ENCODE results near the gene DCUN1D1.

Gene DCUN1D1

GRCh38 chr3:182935803-182936202 lies 44.5 kb downstream of the DCUN1D1 start:
- no peak for DNase-seq

GRCh38 chr3:182925944-182926337 lies 54.4 kb downstream of the DCUN1D1 start:
- DNase-seq: no peak

GRCh38 chr3:182925330-182925943 lies 54.9 kb downstream of the DCUN1D1 start:
- DNase-seq: no peak

- no peak for DNase-seq
These were observed 58.5 kb downstream of the DCUN1D1 start for GRCh38 chr3:182921665-182922355.

- DNase-seq: no peak
These were observed 59.7 kb downstream of the DCUN1D1 start for GRCh38 chr3:182920515-182921084.

DNA sequence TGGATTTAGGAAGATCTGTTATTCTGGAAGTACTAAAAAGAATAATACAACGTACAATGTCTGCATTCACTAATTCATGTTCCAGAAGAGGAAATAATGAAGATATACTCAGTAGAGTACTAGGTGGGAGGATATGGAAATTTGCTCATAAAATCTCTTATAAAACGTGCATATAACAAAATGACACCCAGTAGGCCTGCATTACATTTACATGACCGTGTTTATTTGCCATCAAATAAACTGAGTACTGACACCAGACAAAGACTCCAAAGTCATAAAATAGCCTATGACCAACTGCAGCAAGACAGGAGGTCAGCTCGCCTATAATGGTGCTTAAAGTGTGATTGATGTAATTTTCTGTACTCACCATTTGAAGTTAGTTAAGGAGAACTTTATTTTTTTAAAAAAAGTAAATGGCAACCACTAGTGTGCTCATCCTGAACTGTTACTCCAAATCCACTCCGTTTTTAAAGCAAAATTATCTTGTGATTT lies 60.4 kb downstream of the DCUN1D1 start:
- no peak for DNase-seq

- DNase-seq: no peak
These were observed 63.2 kb downstream of the DCUN1D1 start for GRCh38 chr3:182917134-182917533.

DNA sequence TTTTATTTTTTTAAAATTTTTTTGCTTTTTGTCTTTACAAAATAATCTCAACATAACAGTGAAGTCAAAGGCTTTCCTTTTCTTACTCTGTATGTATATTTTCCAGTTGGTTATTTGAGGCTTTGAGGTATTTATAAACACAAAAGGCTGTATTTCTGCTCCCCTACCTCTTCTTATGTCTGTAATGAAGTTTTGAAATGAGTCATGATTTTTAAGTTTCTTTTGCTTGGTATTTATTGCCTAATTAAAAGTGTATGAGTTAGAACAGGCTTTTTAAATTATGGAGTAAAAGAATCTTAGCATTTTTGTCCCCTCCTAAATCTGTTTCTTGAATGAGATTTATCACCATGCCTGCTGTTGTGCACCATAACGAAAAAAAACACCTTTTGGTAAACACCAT lies 66.0 kb downstream of the DCUN1D1 start:
- no peak for DNase-seq

- no peak for DNase-seq
These were observed 66.4 kb downstream of the DCUN1D1 start for GRCh38 chr3:182913889-182914288.

DNA sequence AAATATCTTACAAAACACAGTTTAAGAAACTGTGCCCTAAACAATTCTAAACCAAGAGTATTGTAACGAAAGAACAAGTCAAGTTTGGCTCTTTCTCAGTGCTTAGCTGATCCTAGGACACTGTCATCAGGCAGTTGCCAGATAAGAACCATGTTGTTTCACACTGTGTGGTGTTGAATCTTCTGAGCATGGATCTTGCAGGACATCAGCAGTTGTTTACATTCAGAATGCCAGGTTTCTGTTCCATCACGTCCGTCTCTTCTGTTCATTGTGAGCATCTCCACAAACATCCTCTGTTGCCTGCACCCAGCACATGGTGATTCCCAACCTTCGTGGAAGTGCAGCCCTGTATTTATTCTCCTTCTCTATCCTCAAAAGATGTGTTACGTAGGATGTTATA lies 67.9 kb downstream of the DCUN1D1 start:
- DNase-seq: no peak

GRCh38 chr3:182911782-182912111 lies 68.6 kb downstream of the DCUN1D1 start:
- no peak for DNase-seq

- no peak for DNase-seq
These were observed 69.2 kb downstream of the DCUN1D1 start for GRCh38 chr3:182910936-182911781.

- no peak for DNase-seq
These were observed 70.9 kb downstream of the DCUN1D1 start for GRCh38 chr3:182909318-182910040.

- no peak for DNase-seq
These were observed 71.9 kb downstream of the DCUN1D1 start for GRCh38 chr3:182908471-182908870.

DNA sequence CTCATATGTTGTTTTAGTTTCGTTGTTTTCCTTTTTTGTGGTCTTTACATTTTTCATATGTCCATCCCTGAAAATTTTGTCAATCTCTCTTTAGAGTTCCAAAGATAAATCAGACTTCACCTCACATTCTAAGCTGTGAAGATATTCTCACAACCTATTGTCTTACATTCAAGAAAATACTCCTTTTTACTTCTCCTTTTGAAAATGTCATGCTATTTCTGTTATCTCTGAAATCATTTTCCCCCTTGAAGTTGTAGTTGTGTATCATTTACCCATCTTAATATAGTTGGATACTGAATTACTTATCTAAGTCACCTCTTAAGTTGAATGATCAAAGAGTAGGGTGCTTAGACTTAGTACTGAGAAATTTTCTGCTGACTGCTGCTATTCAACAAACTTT lies 74.3 kb downstream of the DCUN1D1 start:
- no peak for DNase-seq

- no peak for DNase-seq
These were observed 74.7 kb downstream of the DCUN1D1 start for GRCh38 chr3:182905623-182906022.

DNA sequence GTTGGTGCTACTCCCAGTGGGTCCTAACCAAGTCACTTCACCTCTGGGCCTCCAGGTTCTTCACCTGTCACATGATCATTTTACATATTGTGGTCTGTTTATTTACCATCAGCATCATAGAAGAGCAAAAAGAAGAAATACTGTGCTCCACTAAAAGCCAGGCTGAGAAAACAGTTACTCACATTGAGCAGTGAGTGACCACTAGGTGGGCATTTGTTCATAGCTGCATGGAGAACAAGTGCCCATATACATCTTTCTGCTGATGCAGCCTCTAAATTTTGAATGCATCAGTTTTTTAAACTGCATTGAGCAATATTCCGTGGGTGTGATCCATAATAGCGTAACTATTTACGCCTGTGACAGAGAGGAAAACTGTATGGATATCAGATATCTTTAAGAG lies 76.2 kb downstream of the DCUN1D1 start:
- no peak for DNase-seq

GRCh38 chr3:182902236-182902635 lies 78.1 kb downstream of the DCUN1D1 start:
- no peak for DNase-seq

DNA sequence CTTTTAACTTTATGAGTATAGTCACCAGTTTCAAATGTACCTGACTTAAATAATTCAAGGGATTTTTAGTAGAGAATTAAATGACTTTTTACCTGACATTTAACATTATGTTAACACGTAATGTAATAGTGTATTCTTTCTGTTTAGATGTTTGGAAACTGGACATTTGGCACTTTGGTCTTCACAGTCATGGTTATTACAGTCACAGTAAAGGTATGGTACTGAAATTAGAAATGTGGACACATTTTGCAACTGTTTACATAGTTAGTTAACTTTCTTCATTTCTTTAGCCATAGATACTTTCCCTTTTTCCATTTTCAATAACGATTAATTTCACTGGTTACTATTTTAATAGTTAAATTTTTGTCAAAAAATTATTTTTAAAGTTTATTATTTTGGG lies 83.8 kb downstream of the DCUN1D1 start:
- no peak for DNase-seq

DNA sequence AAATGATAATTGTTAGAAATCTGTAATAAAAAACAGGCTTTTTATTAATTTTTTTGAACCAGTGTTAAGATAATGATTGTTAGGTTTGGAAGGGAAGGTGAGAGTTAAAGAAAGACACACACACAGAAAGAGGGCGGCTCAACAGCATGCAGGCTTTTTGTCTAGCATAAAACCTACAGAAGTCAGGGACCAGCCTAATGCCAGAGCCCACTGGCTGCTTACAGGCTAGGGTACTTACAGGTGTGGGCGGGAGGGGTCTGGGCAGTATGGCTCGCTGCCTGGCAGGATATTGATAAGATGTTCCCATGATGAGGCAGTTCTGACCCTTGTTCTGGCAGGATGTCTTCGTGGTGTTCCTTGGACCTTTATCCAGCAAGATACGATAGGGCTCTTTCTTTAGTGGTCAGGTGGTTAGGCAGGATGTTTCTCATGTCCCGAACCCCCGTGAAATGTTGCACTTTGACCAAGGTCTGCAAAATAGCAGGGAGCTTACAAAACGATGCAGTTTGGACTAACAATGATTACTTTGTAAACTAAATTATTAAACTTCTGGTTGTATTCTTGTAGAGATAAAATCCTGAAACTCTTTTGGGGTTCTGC lies 84.7 kb downstream of the DCUN1D1 start:
- DNase-seq: no peak

DNA sequence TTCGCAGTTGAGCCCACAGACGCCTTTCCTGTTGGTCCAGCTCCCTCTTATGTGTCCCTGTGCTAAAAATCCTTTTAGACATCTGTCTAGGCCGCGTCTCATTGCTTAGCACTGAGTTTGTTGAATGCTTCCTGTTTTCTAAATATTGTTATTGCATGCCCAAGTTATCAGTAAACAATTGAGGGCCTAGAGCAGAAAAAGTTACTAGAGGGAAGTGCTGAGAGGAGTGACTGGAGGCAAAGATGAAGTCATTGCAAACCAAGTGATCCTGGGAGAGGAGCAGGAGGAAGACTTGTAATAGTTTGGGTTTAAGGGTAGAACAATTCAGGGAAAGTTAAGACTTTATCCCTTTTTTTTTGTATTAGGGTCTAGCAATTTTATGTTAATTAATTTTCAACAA lies 88.1 kb downstream of the DCUN1D1 start:
- DNase-seq: no peak

DNA sequence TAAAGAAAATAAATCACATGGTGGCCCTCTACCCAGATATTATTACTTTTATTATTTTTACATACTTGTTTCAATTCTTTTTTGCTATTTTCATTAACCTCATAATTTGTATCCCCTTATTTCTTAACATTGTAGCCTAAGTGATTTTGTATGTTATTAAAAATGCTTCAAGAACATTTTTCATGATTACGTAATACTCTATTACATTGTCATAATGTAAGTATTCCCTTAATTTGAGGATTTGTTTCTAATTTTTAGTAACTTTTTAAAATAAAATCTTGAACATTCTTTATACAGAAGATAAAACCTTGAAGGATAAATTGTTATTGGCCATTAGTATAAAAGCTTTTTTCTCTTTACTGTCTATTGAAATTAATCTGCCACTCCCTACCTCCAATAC lies 89.0 kb downstream of the DCUN1D1 start:
- DNase-seq: no peak

Measured in activated CD8-positive, alpha-beta memory T cell treated with anti-CD3 and anti-CD28 coated beads for 24 hours (primary cell).